Middle frontal gyrus (tissue), 1 donor: ENCODE results near the gene SNAPC2.
"Not testable (repeated sequence)": the region's sequence is repeated elsewhere in the genome, so short reads cannot be mapped to it uniquely, and the experiment has no call there.

ENCODE experiments used
- DNase-seq: peaks from one replicate; pipeline ENCODE4 v3.0.0-alpha.2; 2015; ENCODE audit warnings: low spot score; ENCODE audit errors: extremely low spot score

Gene SNAPC2

DNA sequence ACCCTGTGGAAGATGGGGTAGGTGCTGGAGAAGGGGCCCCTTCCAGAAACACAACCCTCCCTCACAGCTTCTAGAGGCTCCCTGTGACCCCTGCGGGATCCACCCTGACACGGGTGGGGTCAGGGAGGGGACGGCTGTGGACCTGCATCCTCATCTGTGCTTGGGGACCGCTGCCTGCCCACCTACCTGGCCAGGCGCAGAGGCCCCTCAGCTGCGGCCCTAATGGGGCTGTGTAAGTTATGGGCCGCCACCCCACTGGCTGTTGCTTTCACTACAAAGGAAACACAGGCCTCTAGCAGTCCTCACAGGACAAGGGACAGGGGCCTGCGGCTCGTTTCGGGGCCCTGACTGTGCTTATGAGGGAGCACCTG, 12.8 kb downstream of the SNAPC2 start:
- no peak for DNase-seq

DNA sequence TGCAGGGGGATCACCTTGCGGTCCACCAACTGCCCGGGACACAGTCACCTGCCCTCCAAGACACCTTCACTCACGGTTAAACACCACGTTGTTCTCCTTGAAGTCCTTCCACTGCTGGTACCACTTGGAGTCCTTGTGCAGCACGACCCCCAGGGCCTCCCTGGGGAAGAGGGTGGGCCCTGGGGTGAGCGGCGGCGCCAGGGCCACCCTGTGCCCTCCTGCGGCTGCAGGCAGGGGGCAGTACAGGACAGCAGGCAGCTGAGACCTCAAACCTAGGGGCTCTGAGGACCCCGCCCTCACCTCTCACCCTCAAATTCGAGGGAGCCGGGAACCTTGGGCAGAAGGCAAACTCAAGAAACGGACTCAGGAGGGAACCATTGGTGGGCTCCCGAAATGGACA, 13.3 kb downstream of the SNAPC2 start:
- no peak for DNase-seq

DNA sequence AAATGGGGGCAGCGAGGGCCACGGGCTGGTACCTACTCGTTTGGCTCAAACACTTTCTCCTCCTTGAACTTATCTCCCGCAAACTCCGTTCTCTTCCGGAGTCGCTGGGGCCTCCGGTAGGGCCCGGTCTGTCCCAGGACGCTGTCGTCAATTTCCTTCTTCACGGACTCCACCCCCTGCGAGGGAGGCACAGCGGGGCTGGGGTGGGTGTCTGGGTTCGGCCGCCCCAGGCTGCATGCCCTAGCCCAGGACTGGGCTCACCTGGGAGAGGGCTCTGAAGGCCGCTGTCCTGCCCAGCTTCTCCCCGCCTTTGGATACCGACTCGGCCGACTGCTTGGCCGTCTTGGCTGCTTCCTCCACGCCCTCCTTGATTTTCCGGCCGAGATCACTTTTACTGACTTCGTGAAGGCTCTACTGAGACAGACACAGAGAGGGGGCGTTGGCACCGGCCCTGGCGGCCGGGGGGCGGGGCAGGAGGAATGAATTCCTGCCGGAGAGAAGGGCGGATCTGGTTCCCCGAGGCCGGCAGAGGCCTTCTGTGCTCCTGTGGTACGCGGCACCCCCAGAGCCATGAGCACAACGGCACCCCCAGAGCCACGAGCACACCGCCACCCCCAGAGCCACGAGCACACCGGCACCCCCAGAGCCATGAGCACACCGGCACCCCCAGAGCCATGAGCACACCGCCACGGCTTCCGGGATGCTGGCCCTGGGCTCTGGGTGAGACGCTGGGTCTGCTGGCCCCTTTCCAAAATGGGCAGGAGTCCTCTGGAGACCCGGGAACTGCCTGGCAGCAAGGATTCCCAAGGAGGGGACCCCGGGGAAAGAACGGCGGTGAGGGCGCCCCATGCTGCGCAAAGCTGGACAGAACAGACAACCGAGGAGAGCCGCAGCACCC, 13.9 kb downstream of the SNAPC2 start:
- DNase-seq, result no peak

DNA sequence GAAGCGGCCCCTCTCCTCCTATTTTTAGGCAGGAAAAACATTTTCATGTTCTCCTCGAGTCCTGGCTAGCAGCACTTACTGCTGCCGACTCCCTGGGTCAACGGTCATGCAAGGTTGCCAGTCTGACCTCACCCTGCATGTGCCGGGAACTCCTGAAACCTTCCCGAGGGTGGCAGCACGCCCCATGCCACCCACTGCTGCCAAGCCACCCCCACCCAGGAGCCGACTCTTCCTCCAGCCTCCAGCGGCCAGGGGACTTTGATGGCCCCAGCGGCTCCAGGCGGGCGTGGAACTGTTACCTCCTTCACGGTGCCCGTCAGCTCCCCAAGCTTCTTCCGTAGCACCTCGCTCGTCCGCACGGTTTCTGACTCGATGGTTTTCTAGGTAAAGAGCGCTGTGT, 14.6 kb downstream of the SNAPC2 start:
- DNase-seq, result no peak

DNA sequence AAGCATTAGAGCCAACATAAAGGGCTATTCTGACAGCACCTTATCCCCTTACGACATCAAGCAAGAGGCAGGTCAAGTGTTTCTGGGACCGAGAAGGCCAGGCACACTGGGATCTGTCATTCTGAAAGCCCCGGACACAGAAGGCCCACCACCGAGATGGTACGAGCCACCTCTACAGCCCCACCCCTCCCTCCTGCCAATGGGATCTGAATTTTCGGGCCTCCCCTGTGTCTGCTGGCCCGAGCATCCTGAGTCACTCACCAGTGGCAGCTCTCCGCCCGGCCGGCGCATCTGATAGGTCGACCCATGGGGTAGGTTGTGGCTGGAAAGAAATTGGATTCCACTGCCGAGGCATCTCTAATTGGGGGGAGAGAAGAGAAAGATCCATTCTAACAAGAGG, 20.7 kb downstream of the SNAPC2 start:
- DNase-seq, result no peak

DNA sequence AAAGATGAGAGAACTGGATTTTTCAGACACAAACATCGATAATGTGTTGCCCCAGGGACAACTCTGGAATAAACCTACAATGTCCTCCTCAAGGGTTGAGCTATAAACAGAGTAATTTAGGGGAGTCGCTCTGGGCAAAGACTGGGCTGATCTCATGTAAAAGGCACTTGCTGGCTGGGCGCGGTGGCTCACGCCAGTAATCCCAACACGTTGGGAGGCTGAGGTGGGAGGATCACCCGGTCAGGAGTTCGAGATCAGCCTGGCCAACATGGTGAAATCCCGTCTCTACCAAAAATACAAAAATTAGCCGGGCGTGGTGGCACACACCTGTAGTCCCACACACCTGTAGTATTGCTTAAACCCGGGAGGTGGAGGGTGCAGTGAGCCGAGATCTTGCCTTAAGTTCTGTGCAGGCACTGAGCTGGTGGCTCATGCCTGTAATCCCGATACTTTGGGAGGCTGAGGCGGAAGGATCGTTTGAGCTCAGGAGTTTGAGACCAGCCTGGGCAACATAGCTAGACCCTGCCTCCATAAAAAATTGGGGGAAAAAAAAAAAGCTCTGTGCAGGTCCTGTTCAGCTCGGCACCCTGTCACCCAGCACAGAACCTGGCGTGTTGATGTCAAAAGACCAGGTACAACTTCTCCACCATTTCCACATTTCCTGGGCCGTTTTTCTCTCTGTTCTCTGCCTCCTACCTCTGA, 21.9 kb downstream of the SNAPC2 start:
- no peak for DNase-seq

DNA sequence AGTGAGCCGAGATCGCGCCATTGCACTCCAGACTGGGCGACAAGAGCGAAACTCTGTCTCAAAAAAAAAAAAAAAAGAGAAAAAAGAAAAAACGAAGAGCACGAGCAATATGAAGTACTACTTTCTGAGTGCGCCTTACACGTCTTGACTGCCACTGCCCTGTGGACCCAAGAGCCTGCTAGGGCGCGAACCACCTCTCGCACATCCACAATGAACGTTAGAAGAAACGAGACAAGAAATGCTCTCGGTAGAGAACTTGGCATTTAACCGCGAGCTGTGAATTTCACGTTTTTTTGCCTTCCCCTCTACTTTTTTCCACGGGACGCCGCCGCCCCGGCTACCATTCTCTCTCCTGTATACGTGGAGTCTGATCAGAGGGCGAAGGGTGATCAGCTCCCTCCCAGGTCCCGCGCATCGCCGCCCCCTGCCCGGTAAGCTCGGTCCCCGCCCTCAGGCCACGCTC, 22.9 kb downstream of the SNAPC2 start:
- no peak for DNase-seq

DNA sequence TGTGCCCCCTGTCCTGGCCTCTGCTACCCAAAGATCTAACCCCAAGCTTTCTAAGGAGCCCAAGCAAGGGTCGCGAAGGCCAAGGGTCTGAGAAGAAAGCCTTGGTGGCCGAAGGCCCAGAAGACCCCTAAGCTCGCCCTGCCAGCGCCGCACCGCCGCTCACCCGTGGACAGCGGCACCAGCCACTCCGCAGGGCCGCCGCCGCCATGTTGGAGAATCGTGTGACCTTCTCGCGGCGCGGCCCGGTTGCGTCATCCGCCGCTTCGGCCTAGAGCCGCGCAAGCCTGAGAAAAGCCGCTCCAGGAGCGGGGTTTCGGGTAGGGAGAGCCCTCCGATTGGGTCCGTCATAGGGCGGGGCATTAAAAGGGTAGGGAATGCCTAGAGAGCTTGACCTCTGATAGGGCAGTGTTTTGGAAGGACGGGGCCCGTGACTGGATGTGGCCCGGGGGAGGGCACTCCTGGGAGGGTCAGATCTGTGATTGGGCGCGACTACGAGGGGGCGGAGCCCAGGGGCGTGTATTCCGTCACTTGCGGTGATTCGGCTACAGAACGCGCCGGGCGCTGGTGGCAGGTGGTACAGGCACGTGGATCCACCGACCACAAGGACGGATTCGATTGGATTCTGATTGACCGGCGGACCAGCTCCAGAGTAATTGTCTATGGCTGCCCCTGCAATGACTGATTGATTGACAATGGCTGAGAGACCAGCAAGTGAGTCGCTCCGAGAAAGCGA, 23.5 kb downstream of the SNAPC2 start, which contains the start of gene TIMM44:
TSS of gene TIMM44 (minus strand) at position 223 of the 733 bp plus-strand sequence. CDS start at position 208, 15 bp downstream.
- DNase-seq, result peak; percentile 97

DNA sequence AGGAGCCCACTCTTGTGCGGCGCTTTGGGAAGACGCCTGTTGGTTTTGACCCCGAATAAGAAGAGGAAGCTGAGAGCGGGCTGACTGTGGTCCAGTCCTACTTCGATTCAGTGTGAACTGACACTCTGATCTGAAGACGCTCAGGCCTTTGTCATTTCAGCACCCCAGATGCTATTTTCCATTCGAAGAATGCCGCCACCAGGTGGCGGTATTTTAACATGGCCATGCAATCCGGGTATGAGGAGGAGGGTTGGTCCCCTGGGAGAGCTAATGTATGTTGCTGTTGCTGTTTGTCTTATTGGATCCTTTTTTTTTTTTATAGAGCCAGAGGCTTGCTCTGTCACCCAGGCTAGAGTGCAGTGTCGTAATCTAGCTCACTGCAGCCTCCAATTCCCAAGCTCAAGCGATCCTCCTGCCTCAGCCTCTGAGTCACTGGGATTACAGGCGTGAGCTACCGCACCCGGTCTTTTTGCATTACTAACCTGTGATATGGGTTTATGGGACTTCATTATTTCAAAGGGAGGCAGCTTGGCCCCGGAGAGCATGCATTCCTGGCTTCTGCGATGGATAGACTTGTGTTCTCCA, 24.1 kb downstream of the SNAPC2 start:
- DNase-seq, result peak; percentile 88

DNA sequence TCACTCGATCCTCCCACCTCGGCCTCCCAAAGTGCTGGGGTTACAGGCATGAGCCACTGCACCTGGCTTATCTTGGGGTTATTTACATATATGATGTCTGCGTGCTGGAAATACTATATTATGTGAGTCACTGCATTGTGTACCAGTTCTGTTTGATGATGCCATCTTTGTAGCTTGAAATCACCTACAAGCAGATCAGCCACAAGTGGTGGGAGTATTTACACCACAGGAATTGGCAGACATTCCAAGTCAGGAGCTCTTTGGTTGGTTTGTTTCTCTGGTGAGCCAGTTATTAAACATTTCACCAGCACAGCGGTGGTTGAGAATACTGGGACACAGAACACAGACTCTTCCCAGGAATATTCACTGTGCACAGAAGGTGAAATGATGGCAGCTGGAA, 27.8 kb downstream of the SNAPC2 start:
- no peak for DNase-seq

DNA sequence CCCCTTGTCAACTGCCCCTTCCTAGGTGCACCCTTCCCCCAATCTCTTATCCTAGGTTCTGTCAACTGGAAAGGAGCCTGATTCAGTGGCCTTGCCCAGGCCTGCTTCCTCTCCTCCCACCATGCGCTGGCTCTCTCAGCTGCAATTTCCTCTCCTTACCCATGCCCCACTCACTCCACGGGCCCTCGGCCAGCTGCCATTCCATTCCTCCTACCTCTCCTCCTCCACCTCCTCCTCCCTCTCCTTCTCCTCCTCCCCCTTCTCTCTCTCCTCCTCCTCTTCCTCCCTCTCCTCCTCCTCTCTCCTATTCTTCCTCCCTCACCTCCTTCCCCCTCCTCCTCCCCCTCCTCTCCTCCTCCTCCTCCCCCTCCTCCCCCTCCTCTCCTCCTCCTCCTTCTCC, 32.9 kb downstream of the SNAPC2 start:
- DNase-seq, result no peak

DNA sequence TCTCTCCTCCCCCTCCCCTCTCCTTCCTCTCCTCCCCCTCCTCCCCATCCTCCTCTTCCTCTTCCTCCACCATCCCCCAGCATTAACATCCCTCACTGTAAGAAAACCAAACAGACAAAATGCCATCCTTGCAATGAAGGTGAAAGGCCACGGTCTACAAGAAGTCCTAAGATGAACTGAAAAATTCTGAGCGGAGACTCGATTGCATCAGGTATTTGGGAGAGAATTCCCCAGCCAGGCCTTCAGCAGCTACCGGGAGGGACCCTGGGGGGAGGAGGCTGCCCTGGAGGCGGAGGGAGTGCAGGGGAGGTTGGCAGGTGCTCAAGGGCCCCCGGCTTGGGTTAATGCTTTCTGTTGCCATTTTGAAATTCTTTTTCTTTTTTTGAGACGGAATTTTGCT, 33.4 kb downstream of the SNAPC2 start:
- DNase-seq, result no peak

DNA sequence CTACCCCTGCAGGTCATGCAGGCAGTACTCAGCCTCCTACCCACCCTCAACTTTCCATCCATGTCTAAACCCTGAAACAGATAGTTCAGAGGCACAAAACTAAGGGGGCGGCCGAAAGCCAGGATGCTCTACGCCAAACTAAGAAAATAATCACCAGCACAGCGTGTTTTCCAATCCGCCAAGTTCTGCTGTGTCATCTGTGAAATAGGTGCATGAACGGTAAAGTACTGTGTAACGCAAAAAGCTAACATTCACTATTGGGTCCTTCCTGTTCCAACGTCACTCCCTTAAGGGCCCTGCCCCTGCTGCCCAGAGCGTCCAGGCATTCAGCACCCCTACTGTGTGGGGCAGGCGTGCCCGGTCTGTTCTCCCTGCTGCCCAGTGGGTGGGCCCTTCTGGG, 35.6 kb downstream of the SNAPC2 start:
- DNase-seq, result no peak

DNA sequence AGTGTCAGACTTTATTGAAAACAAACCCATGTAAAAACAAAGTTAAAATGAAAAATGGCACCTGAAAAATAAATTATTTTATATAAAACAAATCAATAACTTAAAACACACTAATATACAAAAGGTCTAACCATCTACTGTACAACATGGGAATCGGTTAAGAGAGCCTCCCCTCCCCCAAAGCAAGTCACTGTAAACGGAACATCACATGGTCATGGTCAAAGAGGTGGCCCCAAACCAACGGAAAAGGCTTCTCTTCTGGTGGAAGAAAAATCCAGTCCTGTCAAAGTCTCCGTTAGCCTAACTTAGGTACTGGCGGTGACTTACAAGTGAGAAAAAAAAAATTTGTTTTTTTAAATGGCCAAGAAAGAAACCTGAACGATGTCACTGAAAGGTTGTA, 39.1 kb downstream of the SNAPC2 start:
- no peak for DNase-seq

DNA sequence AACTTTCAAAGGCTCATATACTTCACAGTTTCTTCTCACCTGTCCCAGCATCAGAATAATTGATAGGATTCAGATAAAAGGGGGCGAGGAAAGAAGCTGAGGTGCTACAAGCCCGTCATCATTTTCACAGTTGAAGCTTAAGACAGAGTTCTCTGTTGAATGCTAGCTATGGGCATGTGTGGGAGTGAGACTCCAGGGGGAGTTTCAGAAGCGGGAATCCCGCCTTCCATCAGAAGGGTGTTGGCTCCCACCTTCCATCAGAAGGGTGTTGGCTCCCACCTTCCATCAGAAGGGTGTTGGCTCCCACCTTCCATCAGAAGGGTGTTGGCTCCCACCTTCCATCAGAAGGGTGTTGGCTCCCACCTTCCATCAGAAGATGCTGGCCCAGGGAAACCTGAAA, 40.9 kb downstream of the SNAPC2 start:
- not testable (repeated sequence) for DNase-seq

DNA sequence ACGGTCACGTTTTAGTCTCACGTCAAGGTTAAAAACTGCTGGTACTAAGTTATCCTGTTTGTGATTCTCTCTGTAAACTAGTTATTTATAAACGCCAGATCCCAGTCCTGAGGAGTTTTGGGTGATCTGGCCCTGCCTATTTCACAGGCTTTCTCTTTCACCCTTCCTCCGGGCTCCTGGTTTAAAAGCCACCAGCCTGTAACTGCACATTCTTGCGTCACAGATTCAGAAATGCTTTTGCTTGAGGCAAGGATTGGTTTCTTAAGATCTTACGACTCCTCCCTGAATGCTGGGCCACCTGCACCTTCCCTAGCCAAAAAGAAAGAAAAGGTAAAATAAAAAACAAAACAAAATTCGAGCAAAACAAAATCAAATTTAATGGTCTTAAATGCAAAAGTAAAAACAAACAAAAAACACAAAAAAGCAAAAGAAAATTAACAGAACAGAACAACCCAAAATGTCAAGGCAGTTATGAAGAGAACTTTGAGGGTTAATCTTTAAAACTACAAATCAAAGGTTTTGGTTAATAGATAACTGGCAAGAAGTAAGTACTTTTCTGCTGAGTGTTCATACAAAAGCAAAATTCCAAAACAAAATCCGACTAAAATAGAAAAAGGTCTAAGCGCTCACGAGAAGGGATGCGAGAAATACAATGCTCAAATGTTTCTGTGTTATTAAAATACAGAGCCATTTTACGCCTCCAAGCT, 41.9 kb downstream of the SNAPC2 start:
- no peak for DNase-seq

DNA sequence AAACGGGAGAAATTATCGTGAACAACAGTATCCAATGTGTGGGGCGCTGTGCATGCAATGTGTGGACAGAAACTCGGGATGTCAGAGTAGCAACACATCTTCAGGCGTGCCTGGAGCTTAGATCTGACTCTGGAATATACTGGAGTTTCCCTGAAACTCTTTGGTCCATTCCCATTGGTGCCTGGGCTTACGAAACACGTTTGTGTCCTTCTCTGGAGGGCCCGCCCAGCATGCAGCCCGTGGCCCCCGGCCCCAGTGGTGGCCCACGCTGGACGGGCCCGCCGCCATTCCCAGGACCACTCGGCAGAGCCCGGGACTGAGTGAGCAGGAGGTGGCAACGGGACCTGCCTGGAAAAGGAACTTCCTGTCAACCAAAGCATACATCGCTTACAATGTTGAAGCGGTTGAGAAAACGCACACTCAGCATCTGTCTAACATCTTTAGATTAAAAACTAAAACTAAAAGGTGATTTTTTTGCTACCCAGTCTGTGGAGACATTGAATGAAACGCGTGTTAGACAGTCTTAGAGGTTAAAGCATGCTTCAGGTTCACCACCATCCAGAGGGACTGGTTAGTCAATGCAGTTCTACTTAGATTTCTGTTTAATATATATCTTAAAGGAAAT, 42.6 kb downstream of the SNAPC2 start:
- no peak for DNase-seq

DNA sequence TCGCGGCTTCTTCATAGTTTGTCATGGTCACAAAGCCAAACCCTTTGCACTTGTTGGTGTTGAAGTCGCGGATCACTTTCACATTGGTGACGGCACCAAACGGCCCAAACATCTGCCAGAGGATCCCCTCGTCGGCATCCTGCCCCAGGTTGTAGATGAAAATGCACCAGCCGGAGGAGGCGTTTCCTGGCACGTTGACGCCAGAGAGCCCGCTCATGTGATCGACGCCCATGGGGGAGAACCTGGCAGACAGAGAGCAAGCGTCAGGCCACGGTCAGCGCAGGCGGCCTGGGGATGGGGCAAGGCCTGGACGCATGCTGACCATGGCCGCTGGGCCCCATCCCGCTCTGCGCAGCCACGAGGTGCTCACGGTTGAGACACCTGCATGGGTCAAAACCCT, 43.4 kb downstream of the SNAPC2 start:
- DNase-seq, result no peak

DNA sequence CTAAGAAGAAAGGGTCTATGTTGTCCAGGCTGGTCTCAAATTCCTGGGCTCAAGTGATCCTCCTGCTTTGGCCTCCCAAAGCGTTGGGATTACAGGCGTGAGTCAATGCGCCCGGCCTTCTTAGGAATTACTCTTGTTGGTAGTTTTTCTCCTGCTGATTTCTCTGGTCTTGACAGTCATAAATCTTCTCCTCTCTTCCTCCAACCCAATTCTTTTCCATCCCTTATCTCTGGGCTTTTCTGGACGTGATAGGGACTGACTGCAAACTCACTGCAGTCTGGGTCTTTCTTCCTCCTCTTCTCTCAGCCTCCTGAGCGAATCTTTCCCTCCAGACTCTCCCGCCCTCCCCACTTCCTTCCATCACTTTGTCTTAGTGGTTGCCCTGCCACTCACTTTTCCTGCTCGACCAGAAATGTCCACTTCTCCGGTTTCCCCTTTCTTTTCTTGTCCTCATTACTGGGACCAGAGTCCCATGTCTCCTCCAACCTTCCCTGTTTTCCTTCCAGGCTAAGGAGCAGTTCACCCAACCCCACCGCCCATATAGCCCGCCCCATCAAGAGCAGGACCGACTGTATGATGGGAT, 45.2 kb downstream of the SNAPC2 start:
- no peak for DNase-seq
